SK-N-SH treated with all-trans-retinoic acid at 6 μM for 48 hours (cell line): ENCODE results near the gene PPOX.

Experiments used
- ATAC-seq: fragments of 200-7000 bp; cut with Tn5 transposase; 3 replicates; pipeline ENCODE4 v1.9.1; 2020; ENCODE audit warnings: mild to moderate bottlenecking, moderate library complexity
- BACH2 ChIP-seq: fragments of 250-450 bp; sonication (Bioruptor Pico); IDR thresholded peaks from 2 replicates; pipeline ENCODE4 v1.9.0; 2021; ENCODE audit warnings: mild to moderate bottlenecking, borderline replicate concordance
- CSDC2 ChIP-seq: fragments of 250-450 bp; sonication (Bioruptor Pico); IDR thresholded peaks from 2 replicates; pipeline ENCODE4 v1.5.0; 2020; ENCODE audit warnings: mild to moderate bottlenecking, moderate library complexity
- ESRRG ChIP-seq: fragments of 250-450 bp; sonication (Bioruptor Pico); IDR thresholded peaks from 2 replicates; pipeline ENCODE4 v1.6.1; 2021; ENCODE audit warnings: mild to moderate bottlenecking
- ISL1 ChIP-seq: fragments of 250-450 bp; sonication (Bioruptor Pico); IDR thresholded peaks from 2 replicates; pipeline ENCODE4 v2.1.2; 2022; ENCODE audit warnings: mild to moderate bottlenecking, moderate library complexity
- OSR1 ChIP-seq: fragments of 250-450 bp; sonication (Bioruptor Pico); IDR thresholded peaks from 2 replicates; pipeline ENCODE4 v1.8.0; 2022; ENCODE audit warnings: moderate library complexity, mild to moderate bottlenecking, inconsistent platforms
- RARB ChIP-seq: fragments of 250-450 bp; sonication (Bioruptor Pico); IDR thresholded peaks from 2 replicates; pipeline ENCODE4 v1.8.0; 2021; ENCODE audit warnings: mild to moderate bottlenecking, moderate library complexity
- SNAI2 ChIP-seq: fragments of 250-450 bp; sonication (Bioruptor Pico); IDR thresholded peaks from 2 replicates; pipeline ENCODE4 v1.5.0; 2020; ENCODE audit warnings: mild to moderate bottlenecking, moderate library complexity
- TCF4 ChIP-seq: fragments of 250-450 bp; sonication (Bioruptor Pico); IDR thresholded peaks from 2 replicates; pipeline ENCODE4 v1.8.0; 2021; ENCODE audit warnings: mild to moderate bottlenecking, moderate library complexity, borderline replicate concordance
- TOX ChIP-seq: fragments of 250-450 bp; sonication (Bioruptor Pico); IDR thresholded peaks from 2 replicates; pipeline ENCODE4 v1.8.0; 2021; ENCODE audit warnings: mild to moderate bottlenecking, moderate library complexity, borderline replicate concordance
- ZC3H10 ChIP-seq: fragments of 250-450 bp; sonication (Bioruptor Pico); IDR thresholded peaks from 2 replicates; pipeline ENCODE4 v1.5.1; 2021; ENCODE audit warnings: mild to moderate bottlenecking, moderate library complexity
- ZFP30 ChIP-seq: fragments of 450-650 bp; formaldehyde crosslinking; IDR thresholded peaks from 2 replicates; pipeline ENCODE4 v1.5.0; 2022; ENCODE audit warnings: mild to moderate bottlenecking, moderate library complexity
- ZNF565 ChIP-seq: fragments of 450-650 bp; formaldehyde crosslinking; conservative IDR thresholded peaks from 2 replicates; pipeline ENCODE4 v1.5.0; 2020; ENCODE audit warnings: low read depth, mild to moderate bottlenecking, moderate library complexity
- TF ChIP-seq, protein P1 (sequence below): fragments of 250-450 bp; sonication (Bioruptor Pico); IDR thresholded peaks from 2 replicates; pipeline ENCODE4 v1.5.1; 2021; ENCODE audit warnings: mild to moderate bottlenecking, moderate library complexity
- TF ChIP-seq, protein P2 (sequence below): fragments of 250-450 bp; sonication (Bioruptor Pico); IDR thresholded peaks from 2 replicates; pipeline ENCODE4 v1.5.0; 2020; ENCODE audit warnings: mild to moderate bottlenecking, moderate library complexity
- TF ChIP-seq, protein P3 (sequence below): fragments of 250-450 bp; sonication (Bioruptor Pico); IDR thresholded peaks from 2 replicates; pipeline ENCODE4 v1.5.1; 2020; ENCODE audit warnings: low read depth, mild to moderate bottlenecking, moderate library complexity
- TF ChIP-seq, protein P4 (sequence below): fragments of 250-450 bp; sonication (Bioruptor Pico); IDR thresholded peaks from 2 replicates; pipeline ENCODE4 v1.8.0; 2020; ENCODE audit warnings: mild to moderate bottlenecking, moderate library complexity, borderline replicate concordance

PPOX gene

DNA sequence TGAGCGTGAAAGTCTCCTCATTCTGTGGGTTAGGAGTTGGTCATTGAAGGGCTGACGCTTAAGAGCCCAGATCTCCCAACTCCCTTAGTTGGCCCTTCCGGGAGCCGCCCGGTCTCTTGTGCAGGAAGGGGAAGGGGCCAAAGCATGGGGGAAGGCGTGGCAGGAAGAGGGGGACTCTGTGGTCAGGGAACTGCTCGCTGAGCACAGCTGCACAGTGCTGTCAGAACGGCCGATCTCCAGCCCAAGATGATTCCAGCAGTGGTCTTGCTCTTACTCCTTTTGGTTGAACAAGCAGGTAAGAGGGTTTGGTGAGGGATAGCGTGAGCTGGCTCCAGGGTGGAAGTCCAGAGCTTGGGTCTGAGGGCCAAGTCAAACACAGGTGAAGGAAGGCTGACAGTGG, 48.9 kb downstream of the PPOX start, which contains the start of gene FCER1G:
FCER1G (plus strand) TSS at position 220 of the 400 bp plus-strand sequence; CDS start at position 247, 27 bp downstream.
- TF ChIP-seq SNAI2 (CRISPR knock-in tag): no peak
- TF ChIP-seq TOX (CRISPR knock-in tag): 0 out of 2 replicates have a peak, but pooled peaks have one; percentile 32
- TF ChIP-seq, protein P1, sequence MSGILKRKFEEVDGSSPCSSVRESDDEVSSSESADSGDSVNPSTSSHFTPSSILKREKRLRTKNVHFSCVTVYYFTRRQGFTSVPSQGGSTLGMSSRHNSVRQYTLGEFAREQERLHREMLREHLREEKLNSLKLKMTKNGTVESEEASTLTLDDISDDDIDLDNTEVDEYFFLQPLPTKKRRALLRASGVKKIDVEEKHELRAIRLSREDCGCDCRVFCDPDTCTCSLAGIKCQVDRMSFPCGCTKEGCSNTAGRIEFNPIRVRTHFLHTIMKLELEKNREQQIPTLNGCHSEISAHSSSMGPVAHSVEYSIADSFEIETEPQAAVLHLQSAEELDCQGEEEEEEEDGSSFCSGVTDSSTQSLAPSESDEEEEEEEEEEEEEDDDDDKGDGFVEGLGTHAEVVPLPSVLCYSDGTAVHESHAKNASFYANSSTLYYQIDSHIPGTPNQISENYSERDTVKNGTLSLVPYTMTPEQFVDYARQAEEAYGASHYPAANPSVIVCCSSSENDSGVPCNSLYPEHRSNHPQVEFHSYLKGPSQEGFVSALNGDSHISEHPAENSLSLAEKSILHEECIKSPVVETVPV (CRISPR knock-in tag): no peak
- TF ChIP-seq ZC3H10 (CRISPR knock-in tag): no peak
- TF ChIP-seq, all 23 proteins: peak for 1
- no peak for ATAC-seq

DNA sequence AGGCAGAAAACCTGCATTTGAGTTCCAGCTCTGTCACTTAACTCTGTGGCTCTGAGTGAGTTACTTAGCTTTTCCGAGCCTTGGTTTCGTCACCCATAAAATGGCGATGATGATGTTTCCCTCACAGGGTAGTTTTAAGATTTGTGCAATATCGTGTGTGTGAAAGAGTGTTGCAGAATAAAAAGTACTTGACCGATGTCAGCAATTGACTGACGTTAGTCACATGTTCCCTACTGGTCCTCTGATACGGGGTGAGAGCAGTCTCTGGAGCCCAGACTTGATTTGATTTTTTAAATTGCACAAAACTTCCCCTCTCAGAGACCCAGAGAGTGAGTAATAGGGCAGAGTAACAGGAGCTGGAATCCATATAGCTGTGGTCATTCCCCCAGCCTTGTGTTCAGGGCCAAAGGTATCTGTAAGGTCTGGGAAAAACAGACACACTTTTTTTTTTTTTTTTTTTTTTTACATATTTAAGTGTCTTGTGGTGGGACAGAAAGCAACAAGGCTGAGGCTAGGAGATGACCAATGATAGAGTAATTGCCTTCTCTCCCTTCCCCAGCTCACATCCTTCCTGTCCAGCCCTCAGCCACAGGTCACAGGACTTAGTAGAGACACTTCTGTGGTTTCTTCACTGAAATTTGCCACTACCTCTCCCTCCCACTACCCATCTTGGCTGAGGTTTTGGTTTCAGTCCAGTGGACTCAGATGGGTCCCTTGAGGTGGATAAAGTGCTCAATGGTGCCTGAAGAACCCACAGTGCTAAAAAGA, 50.9 kb downstream of the PPOX start:
- TF ChIP-seq, protein P2, sequence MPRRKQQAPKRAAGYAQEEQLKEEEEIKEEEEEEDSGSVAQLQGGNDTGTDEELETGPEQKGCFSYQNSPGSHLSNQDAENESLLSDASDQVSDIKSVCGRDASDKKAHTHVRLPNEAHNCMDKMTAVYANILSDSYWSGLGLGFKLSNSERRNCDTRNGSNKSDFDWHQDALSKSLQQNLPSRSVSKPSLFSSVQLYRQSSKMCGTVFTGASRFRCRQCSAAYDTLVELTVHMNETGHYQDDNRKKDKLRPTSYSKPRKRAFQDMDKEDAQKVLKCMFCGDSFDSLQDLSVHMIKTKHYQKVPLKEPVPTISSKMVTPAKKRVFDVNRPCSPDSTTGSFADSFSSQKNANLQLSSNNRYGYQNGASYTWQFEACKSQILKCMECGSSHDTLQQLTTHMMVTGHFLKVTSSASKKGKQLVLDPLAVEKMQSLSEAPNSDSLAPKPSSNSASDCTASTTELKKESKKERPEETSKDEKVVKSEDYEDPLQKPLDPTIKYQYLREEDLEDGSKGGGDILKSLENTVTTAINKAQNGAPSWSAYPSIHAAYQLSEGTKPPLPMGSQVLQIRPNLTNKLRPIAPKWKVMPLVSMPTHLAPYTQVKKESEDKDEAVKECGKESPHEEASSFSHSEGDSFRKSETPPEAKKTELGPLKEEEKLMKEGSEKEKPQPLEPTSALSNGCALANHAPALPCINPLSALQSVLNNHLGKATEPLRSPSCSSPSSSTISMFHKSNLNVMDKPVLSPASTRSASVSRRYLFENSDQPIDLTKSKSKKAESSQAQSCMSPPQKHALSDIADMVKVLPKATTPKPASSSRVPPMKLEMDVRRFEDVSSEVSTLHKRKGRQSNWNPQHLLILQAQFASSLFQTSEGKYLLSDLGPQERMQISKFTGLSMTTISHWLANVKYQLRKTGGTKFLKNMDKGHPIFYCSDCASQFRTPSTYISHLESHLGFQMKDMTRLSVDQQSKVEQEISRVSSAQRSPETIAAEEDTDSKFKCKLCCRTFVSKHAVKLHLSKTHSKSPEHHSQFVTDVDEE (CRISPR knock-in tag): no peak
- TF ChIP-seq SNAI2 (CRISPR knock-in tag): no peak
- no peak for TF ChIP-seq RARB (CRISPR knock-in tag)
- TF ChIP-seq, protein P3, sequence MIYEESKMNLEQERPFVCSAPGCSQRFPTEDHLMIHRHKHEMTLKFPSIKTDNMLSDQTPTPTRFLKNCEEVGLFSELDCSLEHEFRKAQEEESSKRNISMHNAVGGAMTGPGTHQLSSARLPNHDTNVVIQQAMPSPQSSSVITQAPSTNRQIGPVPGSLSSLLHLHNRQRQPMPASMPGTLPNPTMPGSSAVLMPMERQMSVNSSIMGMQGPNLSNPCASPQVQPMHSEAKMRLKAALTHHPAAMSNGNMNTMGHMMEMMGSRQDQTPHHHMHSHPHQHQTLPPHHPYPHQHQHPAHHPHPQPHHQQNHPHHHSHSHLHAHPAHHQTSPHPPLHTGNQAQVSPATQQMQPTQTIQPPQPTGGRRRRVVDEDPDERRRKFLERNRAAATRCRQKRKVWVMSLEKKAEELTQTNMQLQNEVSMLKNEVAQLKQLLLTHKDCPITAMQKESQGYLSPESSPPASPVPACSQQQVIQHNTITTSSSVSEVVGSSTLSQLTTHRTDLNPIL: no peak
- no peak for TF ChIP-seq TOX (CRISPR knock-in tag)
- TF ChIP-seq CSDC2 (CRISPR knock-in tag): no peak
- TF ChIP-seq, protein P1 (CRISPR knock-in tag): no peak
- TF ChIP-seq OSR1 (CRISPR knock-in tag): no peak
- no peak for TF ChIP-seq TCF4
- TF ChIP-seq ESRRG (CRISPR knock-in tag): no peak
- TF ChIP-seq BACH2 (CRISPR knock-in tag): no peak
- TF ChIP-seq, protein P4, sequence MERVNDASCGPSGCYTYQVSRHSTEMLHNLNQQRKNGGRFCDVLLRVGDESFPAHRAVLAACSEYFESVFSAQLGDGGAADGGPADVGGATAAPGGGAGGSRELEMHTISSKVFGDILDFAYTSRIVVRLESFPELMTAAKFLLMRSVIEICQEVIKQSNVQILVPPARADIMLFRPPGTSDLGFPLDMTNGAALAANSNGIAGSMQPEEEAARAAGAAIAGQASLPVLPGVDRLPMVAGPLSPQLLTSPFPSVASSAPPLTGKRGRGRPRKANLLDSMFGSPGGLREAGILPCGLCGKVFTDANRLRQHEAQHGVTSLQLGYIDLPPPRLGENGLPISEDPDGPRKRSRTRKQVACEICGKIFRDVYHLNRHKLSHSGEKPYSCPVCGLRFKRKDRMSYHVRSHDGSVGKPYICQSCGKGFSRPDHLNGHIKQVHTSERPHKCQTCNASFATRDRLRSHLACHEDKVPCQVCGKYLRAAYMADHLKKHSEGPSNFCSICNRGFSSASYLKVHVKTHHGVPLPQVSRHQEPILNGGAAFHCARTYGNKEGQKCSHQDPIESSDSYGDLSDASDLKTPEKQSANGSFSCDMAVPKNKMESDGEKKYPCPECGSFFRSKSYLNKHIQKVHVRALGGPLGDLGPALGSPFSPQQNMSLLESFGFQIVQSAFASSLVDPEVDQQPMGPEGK: no peak
- no peak for TF ChIP-seq ZFP30
- TF ChIP-seq ISL1 (CRISPR knock-in tag): no peak
- peak; percentile 71 for ATAC-seq

DNA sequence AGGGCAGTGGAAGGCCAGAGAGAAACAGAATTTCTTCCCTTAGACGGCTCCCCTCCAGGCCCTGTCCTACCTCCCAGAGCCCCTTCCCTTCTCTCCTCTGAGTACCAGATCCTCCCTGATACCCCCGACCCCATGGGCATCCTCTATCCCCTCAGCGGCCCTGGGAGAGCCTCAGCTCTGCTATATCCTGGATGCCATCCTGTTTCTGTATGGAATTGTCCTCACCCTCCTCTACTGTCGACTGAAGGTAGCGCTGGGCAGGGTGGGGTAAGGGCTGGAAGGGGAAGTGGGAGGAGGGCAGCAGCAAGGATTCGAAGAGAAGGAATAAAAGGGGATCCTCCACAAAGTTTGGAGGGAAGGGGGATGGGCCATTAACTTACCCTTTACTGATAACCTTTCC, 51.6 kb downstream of the PPOX start:
- ATAC-seq: no peak
- TF ChIP-seq SNAI2 (CRISPR knock-in tag) (no peak), ZNF565 (no peak)
- TF ChIP-seq, protein P2 (CRISPR knock-in tag): no peak
